Measurements from ENCODE around the gene CTDSP1. TPM values are rescaled to one million over a fixed set of nuclear protein-coding genes. Genes with fewer than 3 reads are reported as not detected.

Gene CTDSP1
- total and polyA plus RNA-seq, 8 donors: 122 to 160 (median 146) TPM

DNA sequence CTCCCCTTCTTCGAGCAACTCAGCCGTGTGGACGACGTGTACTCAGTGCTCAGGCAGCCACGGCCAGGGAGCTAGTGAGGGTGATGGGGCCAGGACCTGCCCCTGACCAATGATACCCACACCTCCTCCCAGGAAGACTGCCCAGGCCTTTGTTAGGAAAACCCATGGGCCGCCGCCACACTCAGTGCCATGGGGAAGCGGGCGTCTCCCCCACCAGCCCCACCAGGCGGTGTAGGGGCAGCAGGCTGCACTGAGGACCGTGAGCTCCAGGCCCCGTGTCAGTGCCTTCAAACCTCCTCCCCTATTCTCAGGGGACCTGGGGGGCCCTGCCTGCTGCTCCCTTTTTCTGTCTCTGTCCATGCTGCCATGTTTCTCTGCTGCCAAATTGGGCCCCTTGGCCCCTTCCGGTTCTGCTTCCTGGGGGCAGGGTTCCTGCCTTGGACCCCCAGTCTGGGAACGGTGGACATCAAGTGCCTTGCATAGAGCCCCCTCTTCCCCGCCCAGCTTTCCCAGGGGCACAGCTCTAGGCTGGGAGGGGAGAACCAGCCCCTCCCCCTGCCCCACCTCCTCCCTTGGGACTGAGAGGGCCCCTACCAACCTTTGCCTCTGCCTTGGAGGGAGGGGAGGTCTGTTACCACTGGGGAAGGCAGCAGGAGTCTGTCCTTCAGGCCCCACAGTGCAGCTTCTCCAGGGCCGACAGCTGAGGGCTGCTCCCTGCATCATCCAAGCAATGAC is 4.8 kb downstream of the CTDSP1 start:
- no peaks in the 10 kb centered on the region for H3K27me3 ChIP-seq
- no peak overlapping the region for H3K4me3 ChIP-seq
- peaks cover 0 to 43% of the 10 kb centered on the region in 2 donors for H3K36me3 ChIP-seq
- intact Hi-C loops (cut with DNase I): loop anchor here in 1 of 2 donors (5.0 kb wide), 1 partner anchor 63 kb away; no protein-coding TSS in a partner anchor
- H3K27ac ChIP-seq: peak overlapping the region; percentile 33 to 93
- TF ChIP-seq, protein P1, sequence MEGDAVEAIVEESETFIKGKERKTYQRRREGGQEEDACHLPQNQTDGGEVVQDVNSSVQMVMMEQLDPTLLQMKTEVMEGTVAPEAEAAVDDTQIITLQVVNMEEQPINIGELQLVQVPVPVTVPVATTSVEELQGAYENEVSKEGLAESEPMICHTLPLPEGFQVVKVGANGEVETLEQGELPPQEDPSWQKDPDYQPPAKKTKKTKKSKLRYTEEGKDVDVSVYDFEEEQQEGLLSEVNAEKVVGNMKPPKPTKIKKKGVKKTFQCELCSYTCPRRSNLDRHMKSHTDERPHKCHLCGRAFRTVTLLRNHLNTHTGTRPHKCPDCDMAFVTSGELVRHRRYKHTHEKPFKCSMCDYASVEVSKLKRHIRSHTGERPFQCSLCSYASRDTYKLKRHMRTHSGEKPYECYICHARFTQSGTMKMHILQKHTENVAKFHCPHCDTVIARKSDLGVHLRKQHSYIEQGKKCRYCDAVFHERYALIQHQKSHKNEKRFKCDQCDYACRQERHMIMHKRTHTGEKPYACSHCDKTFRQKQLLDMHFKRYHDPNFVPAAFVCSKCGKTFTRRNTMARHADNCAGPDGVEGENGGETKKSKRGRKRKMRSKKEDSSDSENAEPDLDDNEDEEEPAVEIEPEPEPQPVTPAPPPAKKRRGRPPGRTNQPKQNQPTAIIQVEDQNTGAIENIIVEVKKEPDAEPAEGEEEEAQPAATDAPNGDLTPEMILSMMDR (IDR thresholded peaks at IDR 0.05): no peak
- DNase-seq: no peak
- ATAC-seq: no peak
- no peaks in the 10 kb centered on the region for H3K9me3 ChIP-seq
- H3K4me1 ChIP-seq: peaks cover 32 to 72% of the 10 kb centered on the region in 2 donors

DNA sequence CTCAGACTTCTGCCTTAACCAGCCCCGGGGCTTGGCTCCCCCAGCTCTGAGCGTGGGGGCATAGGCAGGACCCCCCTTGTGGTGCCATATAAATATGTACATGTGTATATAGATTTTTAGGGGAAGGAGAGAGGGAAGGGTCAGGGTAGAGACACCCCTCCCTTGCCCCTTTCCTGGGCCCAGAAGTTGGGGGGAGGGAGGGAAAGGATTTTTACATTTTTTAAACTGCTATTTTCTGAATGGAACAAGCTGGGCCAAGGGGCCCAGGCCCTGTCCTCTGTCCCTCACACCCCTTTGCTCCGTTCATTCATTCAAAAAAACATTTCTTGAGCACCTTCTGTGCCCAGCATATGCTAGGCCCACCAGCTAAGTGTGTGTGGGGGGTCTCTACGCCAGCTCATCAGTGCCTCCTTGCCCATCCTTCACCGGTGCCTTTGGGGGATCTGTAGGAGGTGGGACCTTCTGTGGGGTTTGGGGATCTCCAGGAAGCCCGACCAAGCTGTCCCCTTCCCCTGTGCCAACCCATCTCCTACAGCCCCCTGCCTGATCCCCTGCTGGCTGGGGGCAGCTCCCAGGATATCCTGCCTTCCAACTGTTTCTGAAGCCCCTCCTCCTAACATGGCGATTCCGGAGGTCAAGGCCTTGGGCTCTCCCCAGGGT is 5.5 kb downstream of the CTDSP1 start:
- no peak for DNase-seq
- TF ChIP-seq, protein P1 (IDR thresholded peaks at IDR 0.05): no peak
- Histone ChIP-seq H3K36me3 (peaks cover 0 to 43% of the 10 kb centered on the region in 2 donors), H3K27me3 (no peaks in the 10 kb centered on the region), H3K4me3 (peak overlapping the region in 1 of 2 donors; percentile 41), H3K9me3 (no peaks in the 10 kb centered on the region), H3K27ac (peak overlapping the region; percentile 82 to 93), H3K4me1 (peaks cover 32 to 72% of the 10 kb centered on the region in 2 donors)
- intact Hi-C loops (cut with DNase I): loop anchor here in 1 of 2 donors (5.0 kb wide), 1 partner anchor 62 kb away; no protein-coding TSS in a partner anchor
- no peak for ATAC-seq

DNA sequence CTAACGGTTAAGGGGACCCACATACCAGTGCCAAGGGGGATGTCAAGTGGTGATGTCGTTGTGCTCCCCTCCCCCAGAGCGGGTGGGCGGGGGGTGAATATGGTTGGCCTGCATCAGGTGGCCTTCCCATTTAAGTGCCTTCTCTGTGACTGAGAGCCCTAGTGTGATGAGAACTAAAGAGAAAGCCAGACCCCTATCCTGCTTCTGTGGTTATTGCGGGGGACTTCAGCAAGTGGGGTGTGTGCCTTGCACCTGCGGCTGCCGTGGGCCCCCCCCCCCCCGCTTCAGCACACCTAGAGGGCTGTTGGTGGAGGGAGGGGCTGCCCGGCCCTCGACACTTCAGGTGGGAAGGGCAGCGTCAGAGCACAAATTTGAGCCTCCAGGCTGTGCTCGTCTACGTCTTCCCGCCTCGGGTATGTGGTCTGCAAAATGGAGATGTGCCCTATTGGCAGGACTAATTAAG is 6.1 kb downstream of the CTDSP1 start:
- ATAC-seq (peak; percentile 33), DNase-seq (peak in 1 of 4 donors; percentile 47)
- Histone ChIP-seq H3K4me1 (peaks cover 32 to 72% of the 10 kb centered on the region in 2 donors), H3K36me3 (peaks cover 0 to 43% of the 10 kb centered on the region in 2 donors), H3K4me3 (peak overlapping the region in 1 of 2 donors; percentile 41), H3K27me3 (no peaks in the 10 kb centered on the region), H3K27ac (peak overlapping the region; percentile 82 to 93), H3K9me3 (no peaks in the 10 kb centered on the region)
- intact Hi-C loops (cut with DNase I): loop anchor here in 1 of 2 donors (5.0 kb wide), 1 partner anchor 62 kb away; no protein-coding TSS in a partner anchor
- TF ChIP-seq, protein P1 (IDR thresholded peaks at IDR 0.05): no peak

DNA sequence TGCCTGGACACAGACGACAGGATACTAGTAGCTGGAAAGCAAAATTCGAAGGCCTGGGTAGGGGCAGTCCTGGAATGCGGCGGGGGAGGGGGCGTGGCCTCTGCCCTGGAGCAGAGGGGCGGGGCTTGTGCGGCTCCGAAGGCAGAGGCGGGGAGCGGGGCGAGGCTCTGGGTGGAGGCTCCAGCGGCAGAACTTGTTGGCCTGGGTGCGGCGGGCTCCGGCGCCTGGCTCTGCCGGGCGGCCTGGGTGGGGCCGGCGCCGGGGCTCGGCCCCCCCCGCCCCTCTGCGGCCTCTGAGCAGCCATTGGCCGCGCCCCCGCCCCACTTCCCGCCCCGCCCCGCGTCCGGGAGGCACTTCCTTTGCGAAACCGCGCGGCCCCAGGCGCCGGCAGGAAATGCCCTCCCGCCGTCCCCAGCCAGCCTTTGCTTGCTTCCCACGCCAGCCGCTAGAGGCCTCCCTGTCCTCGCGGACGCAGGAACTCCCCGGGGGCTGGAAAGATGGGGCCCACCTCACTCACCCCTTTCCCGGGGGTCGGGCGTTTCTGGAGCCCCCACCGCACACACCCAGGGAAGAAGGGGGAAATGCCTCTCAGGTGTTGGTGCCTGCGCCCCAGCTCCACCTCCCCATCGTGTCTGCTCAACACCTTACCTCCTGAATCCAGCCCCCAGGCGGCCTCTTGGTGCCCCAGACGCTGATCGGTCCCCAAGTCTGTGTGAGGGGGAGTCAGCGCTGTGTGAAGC is 6.7 kb downstream of the CTDSP1 start:
- Histone ChIP-seq H3K9me3 (no peaks in the 10 kb centered on the region), H3K27me3 (no peaks in the 10 kb centered on the region), H3K4me3 (peak overlapping the region; percentile 41 to 43), H3K4me1 (peaks cover 27 to 66% of the 10 kb centered on the region in 2 donors), H3K36me3 (peaks cover 0 to 42% of the 10 kb centered on the region in 2 donors), H3K27ac (peak overlapping the region; percentile 93)
- peak; percentile 89 to 100 (median 97) for DNase-seq
- ATAC-seq: peak; percentile 90
- TF ChIP-seq, protein P1 (IDR thresholded peaks at IDR 0.05): peak; percentile 75
- intact Hi-C loops (cut with DNase I): loop anchor here in 1 of 2 donors (5.0 kb wide), 1 partner anchor 61 kb away; no protein-coding TSS in a partner anchor

Measured in left lung (tissue), 10 donors.